ENCODE measurements around the gene TIGD2.
A peak's percentile ranks its signal among the peaks of the same experiment; 100 is the strongest.

DNA sequence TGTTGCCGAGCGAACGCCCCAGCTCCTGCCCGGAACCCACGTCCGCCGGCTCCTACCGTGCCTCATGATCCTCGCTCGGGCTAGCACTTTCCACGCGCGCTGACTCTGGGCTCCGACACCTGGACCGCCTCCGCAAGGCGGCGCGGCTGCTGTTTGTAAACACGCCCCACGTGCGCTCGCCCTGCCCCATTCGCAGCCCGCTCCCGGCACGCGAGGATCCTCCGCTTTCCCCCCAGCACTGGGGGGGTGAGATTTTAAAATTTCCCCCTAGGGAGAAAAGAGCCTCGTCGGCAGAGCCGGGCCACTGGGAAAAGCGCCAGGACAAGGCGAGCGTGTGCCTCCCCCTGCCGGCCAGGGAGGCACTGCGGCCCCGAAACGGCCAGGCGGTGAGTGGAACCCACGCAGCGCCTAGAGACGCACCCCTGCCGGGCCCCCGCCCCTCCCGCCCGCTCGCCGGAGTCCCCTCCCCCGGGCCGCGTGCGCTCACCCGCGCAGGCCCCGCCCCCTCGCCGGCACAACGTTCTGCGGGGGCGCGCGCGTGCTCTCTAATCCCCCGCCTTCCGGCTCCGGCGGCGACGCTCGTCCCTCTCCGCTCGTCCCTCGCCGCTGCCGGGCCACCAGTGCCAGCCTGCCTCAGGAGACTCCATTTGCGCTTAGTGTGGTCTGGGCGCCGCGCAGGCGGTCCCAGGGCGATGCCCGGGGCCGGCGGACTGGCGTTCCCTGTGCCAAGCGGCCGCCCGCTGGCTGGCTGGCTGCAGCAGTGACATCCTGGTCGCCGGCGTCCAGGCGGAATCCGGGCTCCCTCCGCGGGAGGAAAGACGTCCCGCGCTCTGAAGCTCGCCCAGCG, at the start of gene TIGD2:
- no peak for TF ChIP-seq SIN3A (IDR thresholded peaks at IDR 0.05; ENCODE audit: borderline replicate concordance, insufficient read depth, low read depth, low read length)
- TF ChIP-seq, protein P1, sequence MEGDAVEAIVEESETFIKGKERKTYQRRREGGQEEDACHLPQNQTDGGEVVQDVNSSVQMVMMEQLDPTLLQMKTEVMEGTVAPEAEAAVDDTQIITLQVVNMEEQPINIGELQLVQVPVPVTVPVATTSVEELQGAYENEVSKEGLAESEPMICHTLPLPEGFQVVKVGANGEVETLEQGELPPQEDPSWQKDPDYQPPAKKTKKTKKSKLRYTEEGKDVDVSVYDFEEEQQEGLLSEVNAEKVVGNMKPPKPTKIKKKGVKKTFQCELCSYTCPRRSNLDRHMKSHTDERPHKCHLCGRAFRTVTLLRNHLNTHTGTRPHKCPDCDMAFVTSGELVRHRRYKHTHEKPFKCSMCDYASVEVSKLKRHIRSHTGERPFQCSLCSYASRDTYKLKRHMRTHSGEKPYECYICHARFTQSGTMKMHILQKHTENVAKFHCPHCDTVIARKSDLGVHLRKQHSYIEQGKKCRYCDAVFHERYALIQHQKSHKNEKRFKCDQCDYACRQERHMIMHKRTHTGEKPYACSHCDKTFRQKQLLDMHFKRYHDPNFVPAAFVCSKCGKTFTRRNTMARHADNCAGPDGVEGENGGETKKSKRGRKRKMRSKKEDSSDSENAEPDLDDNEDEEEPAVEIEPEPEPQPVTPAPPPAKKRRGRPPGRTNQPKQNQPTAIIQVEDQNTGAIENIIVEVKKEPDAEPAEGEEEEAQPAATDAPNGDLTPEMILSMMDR (IDR thresholded peaks at IDR 0.05) = peak; percentile 80
